Endodermal cell (in vitro differentiated cells): ENCODE measurements around the gene RTL1. TPM values are rescaled to one million over a fixed set of nuclear protein-coding genes. Genes with fewer than 3 reads are reported as not detected.
A peak's percentile ranks its signal among the peaks of the same experiment; 100 is the strongest.

Experiments
- DNase-seq: peaks from one replicate; pipeline ENCODE4 v3.0.0-alpha.2; 2017
- H3K27ac ChIP-seq: 2 replicates; pipeline ENCODE4 v1.5.1; 2013; ENCODE audit warnings: mild to moderate bottlenecking, low read depth, low read length, moderate library complexity
- H3K27me3 ChIP-seq: 2 replicates; pipeline ENCODE4 v1.6.1; 2013; ENCODE audit warnings: mild to moderate bottlenecking, low read length, moderate library complexity; ENCODE audit not compliant: insufficient read depth, control insufficient read depth, poor library complexity, severe bottlenecking
- H3K36me3 ChIP-seq: 2 replicates; pipeline ENCODE4 v1.7.0; 2013; ENCODE audit warnings: mild to moderate bottlenecking, low read length, moderate library complexity; ENCODE audit not compliant: control insufficient read depth, insufficient read depth
- H3K4me1 ChIP-seq: one replicate; pipeline ENCODE4 v1.7.0; 2013; ENCODE audit warnings: low read length; ENCODE audit not compliant: control insufficient read depth, insufficient read depth
- H3K4me3 ChIP-seq: 2 replicates; pipeline ENCODE4 v1.5.1; 2013; ENCODE audit warnings: mild to moderate bottlenecking, low read length, moderate library complexity
- H3K9ac ChIP-seq: 2 replicates; pipeline ENCODE4 v1.6.1; 2013; ENCODE audit warnings: mild to moderate bottlenecking, low read length, moderate library complexity; ENCODE audit not compliant: poor library complexity, severe bottlenecking; ENCODE audit errors: extremely low read depth
- H3K9me3 ChIP-seq: 2 replicates; pipeline ENCODE4 v1.6.1; 2013; ENCODE audit warnings: mild to moderate bottlenecking, low read length, moderate library complexity; ENCODE audit not compliant: control insufficient read depth
- H3K27ac Mint-ChIP-seq: 2 replicates; pipeline ENCODE4 v1.8.0; 2020; ENCODE audit warnings: mixed read lengths
- H3K27me3 Mint-ChIP-seq: 2 replicates; pipeline ENCODE4 v1.8.0; 2021; ENCODE audit warnings: mild to moderate bottlenecking, mixed read lengths; ENCODE audit not compliant: insufficient read depth
- H3K36me3 Mint-ChIP-seq: 2 replicates; pipeline ENCODE4 v1.8.0; 2020; ENCODE audit warnings: low read depth, mixed read lengths
- H3K4me1 Mint-ChIP-seq: 2 replicates; pipeline ENCODE4 v1.8.0; 2020; ENCODE audit warnings: mixed read lengths
- H3K4me3 Mint-ChIP-seq: 2 replicates; pipeline ENCODE4 v1.8.0; 2020; ENCODE audit warnings: mild to moderate bottlenecking, moderate library complexity, mixed read lengths
- H3K9me3 Mint-ChIP-seq: 2 replicates; pipeline ENCODE4 v1.8.0; 2020; ENCODE audit warnings: mild to moderate bottlenecking, mixed read lengths
- CTCF ChIP-seq: fragments of 200-600 bp; sonication (generic); conservative IDR thresholded peaks from 2 replicates; pipeline ENCODE4 v1.5.0; 2021; ENCODE audit warnings: antibody characterized with exemption, mild to moderate bottlenecking
- WGBS, 2 experiments: methylation state at CpG; one replicate each; pipeline versions ENCODE4 v1.1.5 to v1.1.7; 2013; ENCODE audit warnings: missing lambda C conversion rate in 2 of 2, mixed read lengths in 1 of 2; ENCODE audit not compliant: insufficient coverage in 1 of 2, insufficient read length in 1 of 2; 5-methylcytosine and 5-hydroxymethylcytosine counted together
- total RNA-seq, 2 donors: library from RNA; stranded (reverse); fragmentation: NEBNext Ultra II Directional in 1 of 2; extraction: Animal tissue kit (Norgen Biotek cat#: 25700) in 1 of 2; gene quantifications; 2 replicates in 1 of 2; 3 replicates in 1 of 2; pipeline ENCODE4 v1.2.1, GENCODE V29; 2021

The RTL1 gene
- total RNA-seq, 2 donors from 2014 or later: 0.86 to 2.0 TPM

GRCh38 chr14:100838493-100839314, 64.8 kb downstream of the RTL1 start:
- no peaks in the 10 kb centered on the region for H3K27me3 Mint-ChIP-seq
- DNase-seq: peak; percentile 79
- H3K4me3 Mint-ChIP-seq: no peak overlapping the region
- no peaks in the 10 kb centered on the region for H3K9me3 Mint-ChIP-seq
- Histone ChIP-seq H3K36me3 (no peaks in the 10 kb centered on the region), H3K9ac (no peak overlapping the region), H3K4me3 (no peak overlapping the region), H3K4me1 (peaks cover 21% of the 10 kb centered on the region), H3K27ac (no peak overlapping the region), H3K27me3 (no peaks in the 10 kb centered on the region), H3K9me3 (peaks cover under 1% of the 10 kb centered on the region)
- no peak for TF ChIP-seq CTCF
- 85 to 91% methylated on average over 14 of the region's 14 CpGs for WGBS, 2 experiments
- H3K27ac Mint-ChIP-seq: peak overlapping the region; percentile 59
- no peaks in the 10 kb centered on the region for H3K36me3 Mint-ChIP-seq
- peaks cover 47% of the 10 kb centered on the region for H3K4me1 Mint-ChIP-seq

- no peaks in the 10 kb centered on the region for H3K27me3 Mint-ChIP-seq
- H3K9me3 Mint-ChIP-seq: peaks cover 4% of the 10 kb centered on the region
- H3K9ac ChIP-seq: no peak overlapping the region
- H3K4me3 Mint-ChIP-seq: no peak overlapping the region
- H3K9me3 ChIP-seq: peaks cover 5% of the 10 kb centered on the region
- H3K4me3 ChIP-seq: no peak overlapping the region
- H3K27me3 ChIP-seq: no peaks in the 10 kb centered on the region
- H3K27ac Mint-ChIP-seq: peak overlapping the region; percentile 52
- no peaks in the 10 kb centered on the region for H3K36me3 ChIP-seq
- TF ChIP-seq CTCF: no peak
- no peak for DNase-seq
- WGBS, 2 experiments: 76 to 85% methylated on average over 7 to 8 of the region's 8 CpGs
- peak overlapping the region; percentile 38 for H3K27ac ChIP-seq
- peaks cover 22% of the 10 kb centered on the region for H3K4me1 ChIP-seq
- H3K4me1 Mint-ChIP-seq: peaks cover 45% of the 10 kb centered on the region
- peaks cover 1% of the 10 kb centered on the region for H3K36me3 Mint-ChIP-seq
These were observed 65.6 kb downstream of the RTL1 start for GRCh38 chr14:100837805-100838350.

- no peaks in the 10 kb centered on the region for H3K27me3 ChIP-seq
- WGBS, 2 experiments: 91 to 92% methylated on average over 18 to 26 of the region's 26 CpGs
- H3K9ac ChIP-seq: no peak overlapping the region
- TF ChIP-seq CTCF: no peak
- H3K4me1 ChIP-seq: peaks cover 25% of the 10 kb centered on the region
- peaks cover 5% of the 10 kb centered on the region for H3K9me3 ChIP-seq
- Mint-ChIP-seq H3K36me3 (peaks cover 1% of the 10 kb centered on the region), H3K27me3 (no peaks in the 10 kb centered on the region), H3K4me1 (peaks cover 44% of the 10 kb centered on the region), H3K4me3 (no peak overlapping the region), H3K9me3 (peaks cover 6% of the 10 kb centered on the region), H3K27ac (peak overlapping the region; percentile 52)
- peak overlapping the region; percentile 38 for H3K27ac ChIP-seq
- H3K36me3 ChIP-seq: no peaks in the 10 kb centered on the region
- DNase-seq: no peak
- H3K4me3 ChIP-seq: no peak overlapping the region
These were observed 66.3 kb downstream of the RTL1 start for GRCh38 chr14:100836941-100837804.
